HepG2 (cell line): ENCODE data around the gene SRCIN1. TPM values are rescaled to one million over a fixed set of nuclear protein-coding genes. Genes with fewer than 3 reads are reported as not detected.

Experiments
- AKAP8 ChIP-seq: sonication (generic); formaldehyde crosslinking; IDR thresholded peaks from 2 replicates; pipeline ENCODE4 v1.5.1; 2020; ENCODE audit warnings: mild to moderate bottlenecking, missing genetic modification reagents
- HMG20B ChIP-seq: conservative IDR thresholded peaks from 2 replicates; pipeline ENCODE4 v1.6.1; 2016; ENCODE audit warnings: missing genetic modification reagents, missing compliant biosample characterization
- HNRNPUL1 ChIP-seq: fragments of 200-400 bp; formaldehyde crosslinking; IDR thresholded peaks from 2 replicates; pipeline ENCODE4 v1.6.1; 2017; ENCODE audit warnings: low read depth, mild to moderate bottlenecking, low read length, moderate library complexity
- NR2C2 ChIP-seq: sonication (generic); formaldehyde crosslinking; IDR thresholded peaks from 2 replicates; pipeline ENCODE4 v1.4.0; 2020; ENCODE audit warnings: missing genetic modification reagents, mild to moderate bottlenecking, moderate library complexity, borderline replicate concordance
- RXRB ChIP-seq: IDR thresholded peaks from 2 replicates; pipeline ENCODE4 v1.6.1; 2016; ENCODE audit warnings: borderline replicate concordance, missing genetic modification reagents, missing compliant biosample characterization
- SOX13 ChIP-seq, 3 experiments: fragments of 450-650 bp in 1 of 3; sonication (generic) in 1 of 3; formaldehyde crosslinking in 1 of 3; IDR thresholded peaks in 2 of 3; conservative IDR thresholded peaks in 1 of 3; 2 replicates each; pipeline versions ENCODE4 v1.5.0 to v1.6.1; 2016 to 2020; ENCODE audit warnings: antibody characterized with exemption in 1 of 3, mild to moderate bottlenecking in 1 of 3, missing compliant biosample characterization in 1 of 3, missing genetic modification reagents in 1 of 3, moderate library complexity in 1 of 3
- TOE1 ChIP-seq: sonication (generic); formaldehyde crosslinking; IDR thresholded peaks from 2 replicates; pipeline ENCODE4 v1.4.0; 2020; ENCODE audit warnings: mild to moderate bottlenecking, missing genetic modification reagents
- XBP1 ChIP-seq: sonication (generic); formaldehyde crosslinking; IDR thresholded peaks from 2 replicates; pipeline ENCODE4 v1.5.0; 2020; ENCODE audit warnings: missing genetic modification reagents
- ZFP36 ChIP-seq: fragments of 150-350 bp; IDR thresholded peaks from 2 replicates; pipeline ENCODE4 v1.6.1; 2018; ENCODE audit warnings: borderline replicate concordance, low read length, low read depth; ENCODE audit not compliant: partially characterized antibody
- ZFY ChIP-seq: sonication (generic); formaldehyde crosslinking; IDR thresholded peaks from 2 replicates; pipeline ENCODE4 v1.4.0; 2020; ENCODE audit warnings: missing genetic modification reagents
- ZNF788 ChIP-seq: sonication (generic); formaldehyde crosslinking; IDR thresholded peaks from 2 replicates; pipeline ENCODE4 v1.5.0; 2020; ENCODE audit warnings: mild to moderate bottlenecking, missing genetic modification reagents, borderline replicate concordance
- ZNF83 ChIP-seq: sonication (generic); formaldehyde crosslinking; IDR thresholded peaks from 2 replicates; pipeline ENCODE4 v1.4.0; 2020; ENCODE audit warnings: missing genetic modification reagents, mild to moderate bottlenecking, borderline replicate concordance
- ZSCAN30 ChIP-seq: sonication (generic); formaldehyde crosslinking; IDR thresholded peaks from 2 replicates; pipeline ENCODE4 v1.5.0; 2020; ENCODE audit warnings: mild to moderate bottlenecking, missing genetic modification reagents
- polyA plus RNA-seq, 8 experiments: library from polyadenylated mRNA; depleted of rRNA in 3 of 8; stranded (reverse) in 7 of 8; unstranded in 1 of 8; fragments of >200 nt; fragmentation: Illumina TruSeq in 4 of 8; extraction: Trizol in 4 of 8; gene quantifications; 2 replicates each; pipeline versions ENCODE4 v1.2.1 to v1.2.3, GENCODE V29; 2011 to 2016; ENCODE audit warnings: low read depth in 4 of 8, missing spikeins in 1 of 8, mixed read lengths in 1 of 8; ENCODE audit not compliant: insufficient read depth in 1 of 8
- total RNA-seq, 5 experiments: library from RNA; depleted of rRNA; stranded (reverse); fragments of >200 nt; fragmentation: Illumina TruSeq; extraction: Trizol; gene quantifications; 2 replicates each; pipeline ENCODE4 v1.2.3, GENCODE V29; 2016; ENCODE audit warnings: low read depth in 1 of 5
- TF ChIP-seq, protein P1 (sequence below): sonication (generic); formaldehyde crosslinking; IDR thresholded peaks from 2 replicates; pipeline ENCODE4 v1.5.1; 2020; ENCODE audit warnings: missing genetic modification reagents, mild to moderate bottlenecking, borderline replicate concordance
- TF ChIP-seq, protein P2 (sequence below): sonication (generic); formaldehyde crosslinking; IDR thresholded peaks from 2 replicates; pipeline ENCODE4 v1.4.0; 2020; ENCODE audit warnings: mild to moderate bottlenecking, low read depth, missing genetic modification reagents
- TF ChIP-seq, protein P3 (sequence below): sonication (generic); formaldehyde crosslinking; conservative IDR thresholded peaks from 2 replicates; pipeline ENCODE4 v1.4.0; 2020; ENCODE audit warnings: mild to moderate bottlenecking, missing genetic modification reagents, moderate library complexity
- TF ChIP-seq, protein P4 (sequence below): sonication (generic); formaldehyde crosslinking; IDR thresholded peaks from 2 replicates; pipeline ENCODE4 v1.4.0; 2020; ENCODE audit warnings: missing genetic modification reagents

SRCIN1 gene
- total and polyA plus RNA-seq, 2 of the 13 experiments (the other 11 are each of a cell fraction or from before 2014, with no cell fraction given) = 1.2 to 9.6 TPM

DNA sequence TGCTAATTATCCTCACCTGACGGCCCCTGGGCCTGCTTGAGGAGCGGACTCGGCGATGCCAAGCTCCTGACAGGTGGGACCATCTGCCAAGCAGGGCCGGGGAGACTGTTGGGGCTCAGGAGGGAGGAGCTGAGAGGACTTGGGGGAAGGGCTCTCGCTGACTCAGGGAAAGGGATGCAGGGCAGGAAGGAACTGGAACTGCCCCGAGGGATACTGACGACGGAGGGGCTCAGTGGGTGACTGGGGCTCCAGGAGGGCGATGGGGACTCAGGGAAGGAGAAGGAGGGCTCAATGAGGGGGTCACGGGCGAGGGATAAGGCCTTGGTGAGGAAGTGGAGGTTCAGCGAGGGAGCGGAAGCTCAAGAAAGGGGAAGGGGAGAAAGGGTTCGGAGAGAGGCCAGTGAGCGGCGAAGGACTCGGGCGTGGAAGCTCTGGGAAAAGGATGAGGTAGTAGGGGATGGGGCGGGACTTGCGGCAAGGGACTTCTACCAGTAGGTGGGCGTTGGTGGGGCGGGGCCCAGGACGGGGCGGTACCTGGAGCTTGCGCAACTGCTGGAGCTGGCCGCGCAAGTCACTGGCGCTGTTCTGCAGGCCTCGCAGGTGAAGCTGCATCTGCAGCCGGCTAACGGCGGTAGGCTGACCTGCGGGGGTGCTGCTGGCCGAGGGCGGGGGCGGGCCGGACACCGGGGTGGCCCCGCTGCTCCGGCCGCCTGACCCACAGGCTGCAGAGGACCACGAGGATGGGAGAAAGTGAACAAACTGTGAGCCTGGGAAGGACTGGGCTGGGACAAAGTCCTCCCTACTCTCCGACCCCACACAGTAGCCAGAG, 46.5 kb downstream of the SRCIN1 start (continued):
- TF ChIP-seq, protein P1, sequence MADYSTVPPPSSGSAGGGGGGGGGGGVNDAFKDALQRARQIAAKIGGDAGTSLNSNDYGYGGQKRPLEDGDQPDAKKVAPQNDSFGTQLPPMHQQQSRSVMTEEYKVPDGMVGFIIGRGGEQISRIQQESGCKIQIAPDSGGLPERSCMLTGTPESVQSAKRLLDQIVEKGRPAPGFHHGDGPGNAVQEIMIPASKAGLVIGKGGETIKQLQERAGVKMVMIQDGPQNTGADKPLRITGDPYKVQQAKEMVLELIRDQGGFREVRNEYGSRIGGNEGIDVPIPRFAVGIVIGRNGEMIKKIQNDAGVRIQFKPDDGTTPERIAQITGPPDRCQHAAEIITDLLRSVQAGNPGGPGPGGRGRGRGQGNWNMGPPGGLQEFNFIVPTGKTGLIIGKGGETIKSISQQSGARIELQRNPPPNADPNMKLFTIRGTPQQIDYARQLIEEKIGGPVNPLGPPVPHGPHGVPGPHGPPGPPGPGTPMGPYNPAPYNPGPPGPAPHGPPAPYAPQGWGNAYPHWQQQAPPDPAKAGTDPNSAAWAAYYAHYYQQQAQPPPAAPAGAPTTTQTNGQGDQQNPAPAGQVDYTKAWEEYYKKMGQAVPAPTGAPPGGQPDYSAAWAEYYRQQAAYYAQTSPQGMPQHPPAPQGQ (CRISPR knock-in tag) = no peak
- no peak for TF ChIP-seq ZFP36
- no peak for TF ChIP-seq HMG20B (CRISPR knock-in tag)
- no peak for TF ChIP-seq ZSCAN30 (CRISPR knock-in tag)
- TF ChIP-seq SOX13 (IDR thresholded peaks at IDR 0.05) = peak; percentile 35; the same call in 1 of the 2 replicates
- peak in 1 of 2 experiments; percentile 26; a peak in 2 of 4 replicates for TF ChIP-seq SOX13 (CRISPR knock-in tag; conservative IDR thresholded peaks at IDR 0.05 in 1 of 2, IDR thresholded peaks at IDR 0.05 in 1 of 2)
- TF ChIP-seq TOE1 (CRISPR knock-in tag) = no peak
- peak; percentile 86 for TF ChIP-seq AKAP8 (CRISPR knock-in tag)
- TF ChIP-seq RXRB (CRISPR knock-in tag) = peak; percentile 14; the same call in 1 of the 2 replicates
- peak; percentile 44; the same call in 1 of the 2 replicates for TF ChIP-seq NR2C2 (CRISPR knock-in tag)
- TF ChIP-seq, protein P2, sequence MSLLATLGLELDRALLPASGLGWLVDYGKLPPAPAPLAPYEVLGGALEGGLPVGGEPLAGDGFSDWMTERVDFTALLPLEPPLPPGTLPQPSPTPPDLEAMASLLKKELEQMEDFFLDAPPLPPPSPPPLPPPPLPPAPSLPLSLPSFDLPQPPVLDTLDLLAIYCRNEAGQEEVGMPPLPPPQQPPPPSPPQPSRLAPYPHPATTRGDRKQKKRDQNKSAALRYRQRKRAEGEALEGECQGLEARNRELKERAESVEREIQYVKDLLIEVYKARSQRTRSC = no peak
- TF ChIP-seq ZNF788 (CRISPR knock-in tag) = peak; percentile 66; the same call in 1 of the 2 replicates
- peak; percentile 75; the same call in 1 of the 2 replicates for TF ChIP-seq ZFY (CRISPR knock-in tag)
- no peak for TF ChIP-seq XBP1 (CRISPR knock-in tag)
- TF ChIP-seq, protein P3, sequence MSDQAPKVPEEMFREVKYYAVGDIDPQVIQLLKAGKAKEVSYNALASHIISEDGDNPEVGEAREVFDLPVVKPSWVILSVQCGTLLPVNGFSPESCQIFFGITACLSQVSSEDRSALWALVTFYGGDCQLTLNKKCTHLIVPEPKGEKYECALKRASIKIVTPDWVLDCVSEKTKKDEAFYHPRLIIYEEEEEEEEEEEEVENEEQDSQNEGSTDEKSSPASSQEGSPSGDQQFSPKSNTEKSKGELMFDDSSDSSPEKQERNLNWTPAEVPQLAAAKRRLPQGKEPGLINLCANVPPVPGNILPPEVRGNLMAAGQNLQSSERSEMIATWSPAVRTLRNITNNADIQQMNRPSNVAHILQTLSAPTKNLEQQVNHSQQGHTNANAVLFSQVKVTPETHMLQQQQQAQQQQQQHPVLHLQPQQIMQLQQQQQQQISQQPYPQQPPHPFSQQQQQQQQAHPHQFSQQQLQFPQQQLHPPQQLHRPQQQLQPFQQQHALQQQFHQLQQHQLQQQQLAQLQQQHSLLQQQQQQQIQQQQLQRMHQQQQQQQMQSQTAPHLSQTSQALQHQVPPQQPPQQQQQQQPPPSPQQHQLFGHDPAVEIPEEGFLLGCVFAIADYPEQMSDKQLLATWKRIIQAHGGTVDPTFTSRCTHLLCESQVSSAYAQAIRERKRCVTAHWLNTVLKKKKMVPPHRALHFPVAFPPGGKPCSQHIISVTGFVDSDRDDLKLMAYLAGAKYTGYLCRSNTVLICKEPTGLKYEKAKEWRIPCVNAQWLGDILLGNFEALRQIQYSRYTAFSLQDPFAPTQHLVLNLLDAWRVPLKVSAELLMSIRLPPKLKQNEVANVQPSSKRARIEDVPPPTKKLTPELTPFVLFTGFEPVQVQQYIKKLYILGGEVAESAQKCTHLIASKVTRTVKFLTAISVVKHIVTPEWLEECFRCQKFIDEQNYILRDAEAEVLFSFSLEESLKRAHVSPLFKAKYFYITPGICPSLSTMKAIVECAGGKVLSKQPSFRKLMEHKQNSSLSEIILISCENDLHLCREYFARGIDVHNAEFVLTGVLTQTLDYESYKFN (CRISPR knock-in tag) = peak; percentile 55; the same call in 1 of the 2 replicates
- TF ChIP-seq HNRNPUL1 = no peak
- TF ChIP-seq, protein P4, sequence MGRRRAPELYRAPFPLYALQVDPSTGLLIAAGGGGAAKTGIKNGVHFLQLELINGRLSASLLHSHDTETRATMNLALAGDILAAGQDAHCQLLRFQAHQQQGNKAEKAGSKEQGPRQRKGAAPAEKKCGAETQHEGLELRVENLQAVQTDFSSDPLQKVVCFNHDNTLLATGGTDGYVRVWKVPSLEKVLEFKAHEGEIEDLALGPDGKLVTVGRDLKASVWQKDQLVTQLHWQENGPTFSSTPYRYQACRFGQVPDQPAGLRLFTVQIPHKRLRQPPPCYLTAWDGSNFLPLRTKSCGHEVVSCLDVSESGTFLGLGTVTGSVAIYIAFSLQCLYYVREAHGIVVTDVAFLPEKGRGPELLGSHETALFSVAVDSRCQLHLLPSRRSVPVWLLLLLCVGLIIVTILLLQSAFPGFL (CRISPR knock-in tag) = no peak
- TF ChIP-seq ZNF83 = no peak
